ENCODE measurements around the gene TMEM247. TPM values are rescaled to one million over a fixed set of nuclear protein-coding genes. Genes with fewer than 3 reads are reported as not detected.
A peak's percentile ranks its signal among the peaks of the same experiment; 100 is the strongest.

TMEM247 gene
- total RNA-seq, 1 donor from 2014 or later = not detected

GRCh38 chr2:46477925-46478324 is 1.4 kb upstream of the TMEM247 start:
- no peak for TF ChIP-seq CTCF (IDR thresholded peaks at IDR 0.05; ENCODE audit: insufficient read depth, low read length, severe bottlenecking)
- no peak for DNase-seq (ENCODE audit: low read depth)
- H3K27me3 ChIP-seq (ENCODE audit: control insufficient read depth, insufficient read depth, low read length) = no peaks in the 10 kb centered on the region
- no peak overlapping the region for H3K4me3 ChIP-seq (ENCODE audit: low read depth, low read length)
- H3K36me3 ChIP-seq (ENCODE audit: control insufficient read depth, insufficient read depth, low read length) = no peaks in the 10 kb centered on the region
- FAIRE-seq = no peak

GRCh38 chr2:46480562-46480961 is 1.2 kb downstream of the TMEM247 start:
- FAIRE-seq = no peak
- Histone ChIP-seq H3K4me3 (ENCODE audit: low read depth, low read length) (no peak overlapping the region), H3K36me3 (ENCODE audit: control insufficient read depth, insufficient read depth, low read length) (no peaks in the 10 kb centered on the region), H3K27me3 (ENCODE audit: control insufficient read depth, insufficient read depth, low read length) (no peaks in the 10 kb centered on the region)
- no peak for DNase-seq (ENCODE audit: low read depth)
- TF ChIP-seq CTCF (IDR thresholded peaks at IDR 0.05; ENCODE audit: insufficient read depth, low read length, severe bottlenecking) = no peak

- Histone ChIP-seq H3K4me3 (ENCODE audit: low read depth, low read length) (no peak overlapping the region), H3K36me3 (ENCODE audit: control insufficient read depth, insufficient read depth, low read length) (no peaks in the 10 kb centered on the region), H3K27me3 (ENCODE audit: control insufficient read depth, insufficient read depth, low read length) (peaks cover under 1% of the 10 kb centered on the region)
- FAIRE-seq (no peak), DNase-seq (ENCODE audit: low read depth) (peak; percentile 91)
- no peak for TF ChIP-seq CTCF (IDR thresholded peaks at IDR 0.05; ENCODE audit: insufficient read depth, low read length, severe bottlenecking)
Measured at GRCh38 chr2:46481198-46482193, 2.1 kb downstream of the TMEM247 start.

GRCh38 chr2:46482490-46482889 is 3.1 kb downstream of the TMEM247 start:
- no peak for DNase-seq (ENCODE audit: low read depth)
- peaks cover 2% of the 10 kb centered on the region for H3K27me3 ChIP-seq (ENCODE audit: control insufficient read depth, insufficient read depth, low read length)
- no peak for FAIRE-seq
- H3K36me3 ChIP-seq (ENCODE audit: control insufficient read depth, insufficient read depth, low read length) = no peaks in the 10 kb centered on the region
- TF ChIP-seq CTCF (IDR thresholded peaks at IDR 0.05; ENCODE audit: insufficient read depth, low read length, severe bottlenecking) = no peak
- H3K4me3 ChIP-seq (ENCODE audit: low read depth, low read length) = no peak overlapping the region

- H3K27me3 ChIP-seq (ENCODE audit: control insufficient read depth, insufficient read depth, low read length) = peaks cover 2% of the 10 kb centered on the region
- H3K4me3 ChIP-seq (ENCODE audit: low read depth, low read length) = no peak overlapping the region
- no peak for FAIRE-seq
- no peak for TF ChIP-seq CTCF (IDR thresholded peaks at IDR 0.05; ENCODE audit: insufficient read depth, low read length, severe bottlenecking)
- DNase-seq (ENCODE audit: low read depth) = no peak
- H3K36me3 ChIP-seq (ENCODE audit: control insufficient read depth, insufficient read depth, low read length) = no peaks in the 10 kb centered on the region
Measured at GRCh38 chr2:46485002-46485401, 5.6 kb downstream of the TMEM247 start.
